CD4-positive, alpha-beta T cell (primary cell): ENCODE measurements around the gene WNT9A. TPM values are rescaled to one million over a fixed set of nuclear protein-coding genes. Genes with fewer than 3 reads are reported as not detected.

Experiments
- ATAC-seq: fragments of 200-7000 bp; cut with Tn5 transposase; one replicate; pipeline ENCODE4 v1.10.0; 2022; ENCODE audit warnings: mild to moderate bottlenecking; ENCODE audit not compliant: poor library complexity
- CTCF ChIA-PET: fragments of 350-600 bp; sonication (Branson Sonifier 250); formaldehyde crosslinking; loops from one replicate; lab custom pipeline; 2021; ENCODE audit warnings: antibody characterized with exemption, inconsistent platforms; lab: Charles Lee
- POLR2A ChIA-PET: fragments of 350-600 bp; sonication (Branson Sonifier 250); formaldehyde crosslinking; loops from one replicate; lab custom pipeline; 2021; ENCODE audit warnings: antibody characterized with exemption, inconsistent platforms; lab: Charles Lee
- DNase-seq, 14 experiments: peaks; one replicate each; pipeline ENCODE4 v3.0.0-alpha.2; 2013 to 2020; ENCODE audit warnings: mixed read lengths in 2 of 14
- H3K27ac ChIP-seq, 2 donors: one replicate each; pipeline versions ENCODE4 v1.5.1 to v1.7.0; 2013; ENCODE audit warnings: low read length in 2 of 2, low read depth in 1 of 2, mild to moderate bottlenecking in 1 of 2
- H3K27me3 ChIP-seq, 2 experiments: 1 replicate in 1 of 2; 2 replicates in 1 of 2; pipeline versions ENCODE4 v1.6.1 to v1.7.0; 2013; ENCODE audit warnings: low read length in 2 of 2, control low read depth in 1 of 2, mild to moderate bottlenecking in 1 of 2, moderate library complexity in 1 of 2; ENCODE audit not compliant: insufficient read depth in 2 of 2, control insufficient read depth in 1 of 2
- H3K36me3 ChIP-seq: one replicate; pipeline ENCODE4 v1.6.1; 2013; ENCODE audit warnings: low read length, control low read depth; ENCODE audit not compliant: insufficient read depth
- H3K4me1 ChIP-seq: one replicate; pipeline ENCODE4 v1.6.1; 2013; ENCODE audit warnings: low read length, control low read depth; ENCODE audit not compliant: insufficient read depth
- H3K4me3 ChIP-seq: one replicate; pipeline ENCODE4 v1.5.1; 2013; ENCODE audit warnings: mild to moderate bottlenecking, low read length, moderate library complexity
- H3K9me3 ChIP-seq, 2 experiments: 1 replicate in 1 of 2; 2 replicates in 1 of 2; pipeline versions ENCODE4 v1.6.1 to v1.7.0; 2013; ENCODE audit warnings: low read length in 2 of 2, mild to moderate bottlenecking in 2 of 2, control low read depth in 1 of 2, moderate library complexity in 1 of 2; ENCODE audit not compliant: control insufficient read depth in 1 of 2, insufficient read depth in 1 of 2
- H3K27ac Mint-ChIP-seq: one replicate; pipeline ENCODE4 v1.8.0; 2020; ENCODE audit warnings: mixed read lengths
- H3K27me3 Mint-ChIP-seq: one replicate; pipeline ENCODE4 v1.8.0; 2021; ENCODE audit warnings: mixed read lengths
- H3K36me3 Mint-ChIP-seq: one replicate; pipeline ENCODE4 v1.8.0; 2021; ENCODE audit warnings: low read depth, mixed read lengths
- H3K4me1 Mint-ChIP-seq: one replicate; pipeline ENCODE4 v1.8.0; 2021; ENCODE audit warnings: low read depth, mixed read lengths
- H3K4me3 Mint-ChIP-seq: one replicate; pipeline ENCODE4 v1.8.0; 2020; ENCODE audit warnings: mild to moderate bottlenecking, mixed read lengths
- H3K9me3 Mint-ChIP-seq: one replicate; pipeline ENCODE4 v1.8.0; 2020; ENCODE audit warnings: mixed read lengths
- CTCF ChIP-seq: fragments of 200-600 bp; IDR thresholded peaks from one replicate; pipeline ENCODE4 v1.8.0; 2022; ENCODE audit warnings: antibody characterized with exemption, mild to moderate bottlenecking
- intact Hi-C, 2 experiments: fragments of 100-400 bp; cut with DNase I in 1 of 2; cut with micrococcal nuclease in 1 of 2; formaldehyde crosslinking; loops; one replicate each; pipeline versions ENCODE4 v1.15.1 to v1.9.0; 2023 to 2025; cut with DNase I, micrococcal nuclease
- total RNA-seq, 174 experiments: library from RNA in 2 of 174; stranded (reverse) in 2 of 174; gene quantifications; one replicate each; pipeline ENCODE4 v1.2.3 and lab custom pipeline; 2021 to 2026

The WNT9A gene
- total RNA-seq, 2 experiments from 2014 or later: not detected

- Mint-ChIP-seq H3K9me3 (no peaks in the 10 kb centered on the region), H3K27me3 (no peaks in the 10 kb centered on the region), H3K36me3 (no peaks in the 10 kb centered on the region), H3K4me3 (no peak overlapping the region), H3K4me1 (no peaks in the 10 kb centered on the region), H3K27ac (no peak overlapping the region)
- DNase-seq (no peak), ATAC-seq (no peak)
- TF ChIP-seq CTCF: no peak
- Histone ChIP-seq H3K4me1 (no peaks in the 10 kb centered on the region), H3K9me3 (no peaks in the 10 kb centered on the region), H3K27me3 (no peaks in the 10 kb centered on the region), H3K27ac (no peak overlapping the region), H3K36me3 (no peaks in the 10 kb centered on the region), H3K4me3 (no peak overlapping the region)
- CTCF ChIA-PET: no interaction called here
- POLR2A ChIA-PET: no interaction called here
- intact Hi-C loops: loop anchor here in 1 of 2 experiments (2.0 kb wide), 1 partner anchor 59 kb away; no protein-coding TSS in a partner anchor
These were observed 22.0 kb downstream of the WNT9A start for GRCh38 chr1:227925582-227926198.

GRCh38 chr1:227924833-227925574 lies 22.7 kb downstream of the WNT9A start:
- Histone ChIP-seq H3K27me3 (no peaks in the 10 kb centered on the region), H3K4me1 (no peaks in the 10 kb centered on the region), H3K9me3 (no peaks in the 10 kb centered on the region), H3K36me3 (no peaks in the 10 kb centered on the region), H3K4me3 (no peak overlapping the region), H3K27ac (no peak overlapping the region)
- POLR2A ChIA-PET: no interaction called here
- Mint-ChIP-seq H3K27me3 (no peaks in the 10 kb centered on the region), H3K4me3 (no peak overlapping the region), H3K9me3 (no peaks in the 10 kb centered on the region), H3K4me1 (no peaks in the 10 kb centered on the region), H3K36me3 (no peaks in the 10 kb centered on the region), H3K27ac (no peak overlapping the region)
- intact Hi-C loops: loop anchor here in 1 of 2 experiments (2.0 kb wide), 1 partner anchor 58 kb away; no protein-coding TSS in a partner anchor
- no peak for ATAC-seq
- CTCF ChIA-PET: no interaction called here
- DNase-seq: no peak
- no peak for TF ChIP-seq CTCF

GRCh38 chr1:227924168-227924832 lies 23.4 kb downstream of the WNT9A start:
- POLR2A ChIA-PET: no interaction called here
- Histone ChIP-seq H3K27me3 (no peaks in the 10 kb centered on the region), H3K9me3 (no peaks in the 10 kb centered on the region), H3K36me3 (no peaks in the 10 kb centered on the region), H3K4me3 (no peak overlapping the region), H3K4me1 (no peaks in the 10 kb centered on the region), H3K27ac (no peak overlapping the region)
- intact Hi-C loops: loop anchor here in 1 of 2 experiments (2.0 kb wide), 1 partner anchor 57 kb away; no protein-coding TSS in a partner anchor
- CTCF ChIA-PET: no interaction called here
- H3K4me1 Mint-ChIP-seq: no peaks in the 10 kb centered on the region
- no peak for TF ChIP-seq CTCF
- H3K27ac Mint-ChIP-seq: no peak overlapping the region
- DNase-seq (no peak), ATAC-seq (no peak)
- no peaks in the 10 kb centered on the region for H3K27me3 Mint-ChIP-seq
- H3K9me3 Mint-ChIP-seq: no peaks in the 10 kb centered on the region
- no peak overlapping the region for H3K4me3 Mint-ChIP-seq
- H3K36me3 Mint-ChIP-seq: no peaks in the 10 kb centered on the region
